Colonic mucosa (tissue), 4 donors: ENCODE results near the gene RYR3. TPM values are rescaled to one million over a fixed set of nuclear protein-coding genes. Genes with fewer than 3 reads are reported as not detected.

Source experiments
- DNase-seq: peaks from one replicate; pipeline ENCODE4 v3.0.0-alpha.2; 2020
- H3K27ac ChIP-seq: fragments of 200-600 bp; one replicate; pipeline ENCODE4 v1.8.0; 2021
- H3K27me3 ChIP-seq: fragments of 200-600 bp; one replicate; pipeline ENCODE4 v1.8.0; 2021
- H3K36me3 ChIP-seq: fragments of 200-600 bp; one replicate; pipeline ENCODE4 v1.8.0; 2021
- H3K4me1 ChIP-seq: fragments of 200-600 bp; one replicate; pipeline ENCODE4 v1.8.0; 2021; ENCODE audit warnings: mild to moderate bottlenecking
- H3K4me3 ChIP-seq: fragments of 200-600 bp; one replicate; pipeline ENCODE4 v1.8.0; 2021
- H3K9ac ChIP-seq, 2 donors: one replicate each; pipeline ENCODE4 v1.7.0; 2013; ENCODE audit warnings: control low read depth in 2 of 2, low read depth in 2 of 2, low read length in 2 of 2
- H3K9me3 ChIP-seq: fragments of 200-600 bp; one replicate; pipeline ENCODE4 v1.8.0; 2021
- intact Hi-C: fragments of 100-400 bp; cut with DNase I; formaldehyde crosslinking; loops from one replicate; pipeline ENCODE4 v1.14.1; 2022
- total RNA-seq, 2 donors: library from RNA; stranded (reverse); fragmentation: NEBNext Ultra II Directional in 1 of 2; extraction: Animal tissue kit (Norgen Biotek cat#: 25700) in 1 of 2; gene quantifications; one replicate each; pipeline ENCODE4 v1.2.1, GENCODE V29; 2021
- TF ChIP-seq, protein P1 (sequence below): fragments of 200-600 bp; IDR thresholded peaks from one replicate; pipeline ENCODE4 v1.8.0; 2022; ENCODE audit warnings: antibody characterized with exemption, mild to moderate bottlenecking
- donor health status: healthy.
- donor health status: DM: no; HTN: no; CAD: no.
- donor health status: DM: no; HTN: no; CAD: no.

The RYR3 gene
- total RNA-seq, 2 donors from 2014 or later, result 0.17 to 1.1 TPM

DNA sequence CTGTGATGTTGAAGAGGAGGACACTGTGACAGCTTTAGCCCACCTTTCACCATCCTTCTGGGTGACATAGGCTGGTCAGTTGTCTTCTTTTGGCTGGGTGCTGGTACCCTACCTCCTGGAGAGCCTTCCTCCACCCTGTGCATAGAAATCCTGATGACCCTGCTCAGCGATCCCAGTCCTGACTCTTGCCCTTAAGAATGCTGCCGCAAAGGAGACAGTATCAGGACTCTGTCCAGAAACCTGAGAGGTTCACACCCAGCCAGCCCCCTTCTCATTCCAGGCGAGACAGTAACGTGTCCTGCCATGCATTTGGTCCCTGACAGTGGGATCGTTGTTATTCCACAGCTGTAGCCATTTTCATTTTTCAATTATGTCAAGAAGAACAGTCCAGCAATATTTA lies 344.7 kb downstream of the RYR3 start:
- H3K36me3 ChIP-seq, result no peaks in the 10 kb centered on the region
- intact Hi-C loops, result no loop called here

DNA sequence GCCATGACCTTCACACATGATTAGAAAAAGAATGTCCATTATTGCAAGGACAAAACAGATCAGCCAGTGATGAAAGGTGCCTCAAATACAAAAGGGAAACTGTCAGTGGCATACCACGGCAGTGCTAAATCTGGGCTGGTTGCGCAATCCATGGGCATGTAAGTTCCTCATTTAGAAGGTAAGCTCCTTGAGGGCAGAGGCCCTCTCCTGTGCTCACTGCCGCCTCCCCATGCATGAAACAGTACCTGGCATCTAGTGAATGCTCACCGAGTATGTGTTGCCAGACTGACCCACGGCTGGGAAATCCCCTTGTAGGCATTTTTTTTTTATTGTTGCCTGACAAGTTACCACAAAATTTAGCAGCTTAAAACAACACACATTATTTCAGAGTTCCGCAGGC lies 345.4 kb downstream of the RYR3 start:
- TF ChIP-seq, protein P1, sequence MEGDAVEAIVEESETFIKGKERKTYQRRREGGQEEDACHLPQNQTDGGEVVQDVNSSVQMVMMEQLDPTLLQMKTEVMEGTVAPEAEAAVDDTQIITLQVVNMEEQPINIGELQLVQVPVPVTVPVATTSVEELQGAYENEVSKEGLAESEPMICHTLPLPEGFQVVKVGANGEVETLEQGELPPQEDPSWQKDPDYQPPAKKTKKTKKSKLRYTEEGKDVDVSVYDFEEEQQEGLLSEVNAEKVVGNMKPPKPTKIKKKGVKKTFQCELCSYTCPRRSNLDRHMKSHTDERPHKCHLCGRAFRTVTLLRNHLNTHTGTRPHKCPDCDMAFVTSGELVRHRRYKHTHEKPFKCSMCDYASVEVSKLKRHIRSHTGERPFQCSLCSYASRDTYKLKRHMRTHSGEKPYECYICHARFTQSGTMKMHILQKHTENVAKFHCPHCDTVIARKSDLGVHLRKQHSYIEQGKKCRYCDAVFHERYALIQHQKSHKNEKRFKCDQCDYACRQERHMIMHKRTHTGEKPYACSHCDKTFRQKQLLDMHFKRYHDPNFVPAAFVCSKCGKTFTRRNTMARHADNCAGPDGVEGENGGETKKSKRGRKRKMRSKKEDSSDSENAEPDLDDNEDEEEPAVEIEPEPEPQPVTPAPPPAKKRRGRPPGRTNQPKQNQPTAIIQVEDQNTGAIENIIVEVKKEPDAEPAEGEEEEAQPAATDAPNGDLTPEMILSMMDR, result no peak
- H3K9me3 ChIP-seq, result no peaks in the 10 kb centered on the region
- H3K27ac ChIP-seq, result no peak overlapping the region
- intact Hi-C loops, result no loop called here
- no peaks in the 10 kb centered on the region for H3K4me1 ChIP-seq
- DNase-seq, result no peak
- H3K27me3 ChIP-seq, result no peaks in the 10 kb centered on the region
- H3K9ac ChIP-seq, result no peak overlapping the region
- H3K4me3 ChIP-seq, result no peak overlapping the region
- no peaks in the 10 kb centered on the region for H3K36me3 ChIP-seq

More for the DNA sequence above, 344.7 kb downstream of the RYR3 start:
- Histone ChIP-seq H3K27me3 (no peaks in the 10 kb centered on the region), H3K9ac (no peak overlapping the region), H3K9me3 (no peaks in the 10 kb centered on the region), H3K27ac (no peak overlapping the region), H3K4me3 (no peak overlapping the region), H3K4me1 (no peaks in the 10 kb centered on the region)
- no peak for DNase-seq
- TF ChIP-seq, protein P1, result no peak

DNA sequence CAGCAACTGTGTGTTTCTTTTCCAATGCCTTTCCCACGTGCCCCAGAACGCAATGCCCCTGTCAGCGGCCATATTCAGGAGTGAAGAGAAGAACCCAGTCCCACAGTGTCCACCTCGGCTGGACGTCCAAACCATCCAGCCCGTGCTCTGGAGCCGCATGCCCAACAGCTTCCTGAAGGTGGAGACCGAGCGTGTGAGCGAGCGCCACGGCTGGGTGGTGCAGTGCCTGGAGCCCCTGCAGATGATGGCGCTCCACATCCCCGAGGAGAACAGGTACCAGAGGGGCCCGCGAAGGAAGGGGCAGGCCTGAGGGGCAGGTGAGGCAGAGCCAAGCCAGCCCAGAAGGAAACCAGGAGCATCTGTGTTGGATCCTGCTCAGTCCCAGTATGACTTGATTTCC lies 349.4 kb downstream of the RYR3 start:
- TF ChIP-seq, protein P1, result no peak
- H3K4me3 ChIP-seq, result no peak overlapping the region
- no peaks in the 10 kb centered on the region for H3K9me3 ChIP-seq
- no peak overlapping the region for H3K27ac ChIP-seq
- no peaks in the 10 kb centered on the region for H3K27me3 ChIP-seq
- H3K4me1 ChIP-seq, result no peaks in the 10 kb centered on the region
- H3K36me3 ChIP-seq, result no peaks in the 10 kb centered on the region
- DNase-seq, result no peak
- H3K9ac ChIP-seq, result no peak overlapping the region
- intact Hi-C loops, result no loop called here

DNA sequence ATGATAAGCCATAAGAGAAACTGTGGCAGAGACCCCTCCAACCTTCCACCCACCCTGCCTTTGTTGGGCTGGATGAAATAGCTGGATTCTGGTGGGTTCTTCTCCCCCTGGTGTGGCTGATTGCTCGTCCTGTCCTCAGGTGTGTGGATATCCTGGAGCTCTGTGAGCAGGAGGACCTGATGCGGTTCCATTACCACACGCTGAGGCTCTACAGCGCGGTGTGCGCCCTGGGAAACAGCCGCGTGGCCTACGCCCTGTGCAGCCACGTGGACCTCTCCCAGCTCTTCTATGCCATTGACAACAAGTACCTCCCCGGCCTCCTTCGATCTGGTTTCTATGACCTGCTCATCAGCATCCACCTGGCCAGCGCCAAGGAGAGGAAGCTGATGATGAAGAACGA lies 351.2 kb downstream of the RYR3 start:
- Histone ChIP-seq H3K4me1 (no peaks in the 10 kb centered on the region), H3K9me3 (no peaks in the 10 kb centered on the region), H3K27ac (no peak overlapping the region), H3K27me3 (no peaks in the 10 kb centered on the region), H3K36me3 (no peaks in the 10 kb centered on the region), H3K9ac (no peak overlapping the region), H3K4me3 (no peak overlapping the region)
- TF ChIP-seq, protein P1, result no peak
- no peak for DNase-seq
- intact Hi-C loops, result no loop called here

- DNase-seq, result no peak
- H3K9me3 ChIP-seq, result no peaks in the 10 kb centered on the region
- TF ChIP-seq, protein P1, result no peak
- intact Hi-C loops, result no loop called here
- H3K4me1 ChIP-seq, result no peaks in the 10 kb centered on the region
- H3K27me3 ChIP-seq, result no peaks in the 10 kb centered on the region
- H3K9ac ChIP-seq, result no peak overlapping the region
- no peak overlapping the region for H3K4me3 ChIP-seq
- H3K36me3 ChIP-seq, result no peaks in the 10 kb centered on the region
- no peak overlapping the region for H3K27ac ChIP-seq
Observed at GRCh38 chr15:33664947-33665346, 354.2 kb downstream of the RYR3 start.

DNA sequence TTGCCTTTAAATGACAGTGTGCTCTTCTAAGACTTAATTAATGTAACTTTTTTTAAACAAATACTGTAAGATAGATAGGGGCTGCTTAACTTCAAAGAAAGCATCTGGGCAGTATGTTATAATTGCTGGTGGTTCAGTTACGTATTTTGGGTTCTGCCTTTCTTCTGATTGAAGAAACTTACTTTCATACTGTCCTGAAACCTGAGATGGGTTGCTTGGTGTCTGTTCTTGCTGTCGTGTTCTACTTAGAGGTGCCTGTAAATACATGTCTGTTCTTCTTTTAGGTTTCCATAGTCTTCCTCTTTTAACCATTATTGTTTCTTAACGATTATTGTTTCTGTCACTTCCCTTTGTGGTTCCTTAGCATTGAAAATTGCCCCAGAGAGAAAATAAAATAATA lies 359.8 kb downstream of the RYR3 start:
- H3K36me3 ChIP-seq, result no peaks in the 10 kb centered on the region
- H3K9ac ChIP-seq, result no peak overlapping the region
- H3K9me3 ChIP-seq, result no peaks in the 10 kb centered on the region
- H3K4me1 ChIP-seq, result no peaks in the 10 kb centered on the region
- no peak overlapping the region for H3K27ac ChIP-seq
- H3K4me3 ChIP-seq, result no peak overlapping the region
- TF ChIP-seq, protein P1, result no peak
- intact Hi-C loops, result no loop called here
- no peaks in the 10 kb centered on the region for H3K27me3 ChIP-seq
- no peak for DNase-seq
